HG03025 (cell line): ENCODE data around the gene PTPRE.
"Not testable (repeated sequence)": the region's sequence is repeated elsewhere in the genome, so short reads cannot be mapped to it uniquely, and the experiment has no call there.

ENCODE experiments used
- ATAC-seq: cut with Tn5 transposase; IDR thresholded peaks from one replicate; pipeline ENCODE4 v1.9.1; 2021; ENCODE audit warnings: mild to moderate bottlenecking, moderate library complexity; ENCODE audit not compliant: unreplicated experiment, low FRiP score

PTPRE gene

DNA sequence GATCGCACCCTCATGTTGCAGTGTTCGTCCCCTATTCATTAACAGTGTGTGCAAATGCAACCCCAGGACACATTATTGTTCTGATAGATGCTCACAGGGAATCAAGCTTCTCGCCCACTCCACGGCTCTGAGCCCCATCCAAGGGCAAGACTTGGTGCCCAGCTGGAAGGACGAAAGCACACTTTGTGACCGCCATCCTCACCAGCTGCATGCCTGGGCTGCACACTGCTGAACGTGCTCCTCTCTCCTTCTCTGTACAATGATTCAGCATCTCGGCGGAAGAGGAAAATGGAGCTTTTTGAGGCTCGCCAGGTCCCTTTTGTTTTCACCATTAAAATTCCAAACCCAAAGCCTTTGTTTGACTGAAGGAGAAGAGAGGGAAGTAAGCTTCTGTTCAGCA, 177.5 kb downstream of the PTPRE start:
- ATAC-seq: no peak

DNA sequence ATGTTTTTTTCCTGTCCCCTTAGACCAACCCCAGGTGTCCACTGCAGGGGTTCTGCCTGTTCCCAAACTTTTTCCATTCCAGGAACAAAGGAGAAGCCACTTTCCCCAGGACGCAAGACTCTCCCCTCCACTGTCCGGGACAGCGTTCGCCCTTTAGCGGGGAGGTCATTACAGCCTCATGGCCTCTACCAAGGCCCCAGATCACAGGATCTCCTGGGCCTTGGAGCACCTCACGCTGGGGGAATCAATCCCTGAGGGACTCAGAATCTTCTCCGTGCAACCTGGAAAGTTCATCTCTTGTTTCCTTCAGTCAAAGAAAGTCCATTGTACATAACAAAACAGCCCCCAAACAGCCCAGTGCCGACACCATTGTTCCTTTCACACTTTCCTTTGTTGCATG, 178.1 kb downstream of the PTPRE start:
- ATAC-seq: no peak

DNA sequence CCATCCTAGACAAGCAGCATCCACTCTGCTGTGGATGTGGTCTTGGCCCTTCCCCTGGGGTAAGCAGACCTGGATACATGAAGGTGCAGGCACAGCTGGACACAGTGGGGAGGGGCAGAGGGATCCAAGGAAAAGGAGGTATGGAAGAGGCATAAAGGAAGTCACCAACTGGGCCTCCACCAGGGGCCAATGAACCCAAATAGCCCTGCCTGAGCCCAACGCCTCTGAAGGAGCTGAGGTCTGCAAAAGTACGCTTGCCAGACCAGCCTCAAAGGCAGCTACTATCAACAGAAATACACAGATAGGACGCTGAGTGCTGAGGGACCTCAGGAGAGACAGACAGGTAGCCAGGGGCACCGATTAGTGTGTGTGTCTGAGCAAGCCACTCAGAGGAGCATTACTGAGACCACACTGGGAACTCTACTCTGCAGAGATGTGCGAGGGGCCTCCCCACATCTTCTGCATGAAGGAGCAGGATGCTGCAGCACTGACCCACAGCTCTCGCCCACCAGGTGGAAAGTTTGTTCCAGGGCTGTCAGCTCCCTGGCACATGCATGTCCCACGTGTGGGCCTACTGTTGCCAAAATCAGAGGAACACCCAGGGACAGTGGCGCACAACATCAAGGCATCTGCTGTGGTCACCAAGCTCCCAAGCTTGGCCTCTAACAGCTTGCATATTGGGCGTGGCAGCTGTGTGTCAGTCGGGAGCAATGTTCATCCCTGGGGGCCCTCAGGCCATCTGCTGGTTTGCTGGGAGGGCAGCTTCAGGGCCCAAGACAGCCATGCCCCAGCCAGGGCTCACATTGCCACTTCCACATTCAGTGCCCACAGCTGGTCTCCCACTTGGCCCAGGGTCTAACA, 179.3 kb downstream of the PTPRE start:
- ATAC-seq: no peak

DNA sequence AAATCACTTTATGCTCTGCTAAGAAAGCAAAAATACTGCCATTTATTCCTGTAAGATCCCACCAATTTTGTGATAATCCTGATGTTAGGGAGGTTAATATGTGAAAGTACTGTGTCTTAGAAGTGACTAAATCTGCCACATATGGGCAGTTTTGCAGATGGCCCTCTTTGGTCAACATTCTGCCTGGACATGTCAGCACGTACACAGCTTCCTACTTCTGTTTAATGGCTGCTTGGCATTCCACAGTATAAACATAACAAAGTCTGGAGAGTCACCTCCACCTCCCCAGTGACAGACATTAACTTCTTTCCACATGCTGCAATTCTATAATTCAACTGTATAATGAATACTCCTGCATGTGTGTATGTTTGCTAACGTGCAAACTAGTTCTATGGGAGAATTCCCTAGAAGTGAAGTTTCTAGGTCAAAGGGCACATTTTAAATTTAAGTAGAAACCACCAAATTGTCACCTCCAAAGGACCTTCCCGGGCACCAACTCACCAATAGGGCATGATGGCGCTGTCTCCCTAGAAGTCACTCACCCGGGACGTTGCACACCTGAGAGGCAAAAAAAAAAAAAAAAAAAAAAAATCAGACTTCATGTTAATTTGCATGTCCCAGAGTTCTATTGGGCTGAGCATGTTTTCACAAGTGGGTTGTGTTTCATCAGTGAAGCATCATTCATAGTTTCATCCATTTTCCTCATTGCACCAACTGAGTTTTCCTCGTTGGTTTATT, 180.4 kb downstream of the PTPRE start:
- ATAC-seq: no peak

DNA sequence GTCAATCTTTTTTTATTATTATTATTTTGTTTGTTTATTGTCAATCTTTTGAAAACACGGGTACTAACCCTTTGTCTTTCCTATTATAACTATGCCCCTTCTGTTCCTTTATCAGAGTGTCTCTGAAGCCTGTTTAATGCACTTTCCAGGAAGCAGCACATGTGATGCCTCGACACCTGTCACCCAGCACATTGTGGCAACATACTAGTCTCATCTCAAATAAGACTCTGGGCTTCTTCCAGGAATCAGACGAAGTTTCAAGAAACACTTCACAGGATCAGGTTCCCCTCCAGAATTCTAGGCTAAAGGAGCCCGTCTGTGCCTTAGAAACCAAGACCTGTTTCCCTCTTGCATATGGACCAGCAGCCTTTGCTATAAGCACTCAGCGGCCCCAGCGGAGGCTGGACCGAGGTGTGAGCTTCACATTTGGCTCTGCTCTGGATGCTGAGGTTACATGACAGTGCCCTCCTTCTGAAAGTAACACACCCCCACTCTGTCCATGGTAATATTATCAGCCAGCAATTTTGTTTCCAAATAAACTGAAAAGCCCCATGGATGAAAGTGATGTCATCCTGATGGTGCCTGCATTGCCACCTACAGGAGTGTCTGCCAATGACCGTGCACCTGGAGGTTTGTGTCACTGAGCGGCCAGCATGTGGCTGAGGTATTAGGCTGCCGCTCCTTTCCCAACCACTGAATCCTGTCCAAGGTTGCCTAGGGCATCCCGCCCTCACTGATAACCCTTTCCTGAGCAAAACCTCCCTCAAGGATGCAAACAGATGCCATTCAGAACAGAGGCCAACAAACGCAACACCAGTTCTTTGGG, 181.2 kb downstream of the PTPRE start:
- ATAC-seq: no peak

DNA sequence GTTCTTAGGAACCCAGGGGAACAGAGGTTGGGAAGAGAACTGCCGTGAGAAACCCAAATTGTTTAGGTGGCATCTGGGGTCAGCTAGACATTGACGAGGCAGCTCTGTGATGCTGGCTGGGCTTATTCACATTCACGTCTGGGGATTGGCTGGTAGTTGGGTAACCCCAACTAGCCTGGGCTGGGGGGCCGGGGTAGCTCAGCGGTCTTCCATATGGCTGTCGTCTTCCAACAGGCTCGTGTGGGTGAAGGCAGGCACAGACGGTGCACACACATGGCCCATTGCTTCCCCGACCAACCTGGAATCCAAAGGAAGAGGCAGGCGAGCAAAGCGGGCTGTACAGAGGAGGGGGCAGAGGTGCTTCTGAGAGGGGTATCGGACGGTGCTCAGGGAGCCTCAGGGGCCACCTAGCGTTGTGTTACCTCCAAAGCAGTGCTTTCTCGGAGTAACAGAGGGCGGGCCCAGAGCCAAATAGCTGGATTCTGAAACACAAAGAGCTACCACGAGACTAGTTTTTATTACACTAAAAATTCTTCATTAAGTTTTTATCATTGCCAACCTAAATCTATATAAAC, 184.8 kb downstream of the PTPRE start:
- ATAC-seq: no peak

DNA sequence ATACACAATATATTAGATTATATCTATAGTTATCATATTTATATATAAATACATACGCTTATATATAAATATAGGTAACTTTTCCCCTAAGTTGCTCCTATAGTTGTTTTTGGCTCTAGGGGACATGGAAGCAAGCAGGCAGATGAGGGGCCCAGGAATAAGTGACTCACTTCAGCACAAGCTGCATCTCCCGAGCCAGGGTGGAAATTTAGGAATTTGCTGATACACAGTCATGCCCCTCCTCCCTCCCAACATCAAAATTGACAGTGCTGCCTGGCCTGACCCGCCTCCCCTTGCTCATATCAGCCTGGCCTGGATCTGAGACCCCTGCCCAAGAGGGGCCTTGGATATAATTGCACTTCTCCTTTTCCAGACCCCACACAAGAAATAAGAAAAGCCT, 185.6 kb downstream of the PTPRE start:
- ATAC-seq: no peak

DNA sequence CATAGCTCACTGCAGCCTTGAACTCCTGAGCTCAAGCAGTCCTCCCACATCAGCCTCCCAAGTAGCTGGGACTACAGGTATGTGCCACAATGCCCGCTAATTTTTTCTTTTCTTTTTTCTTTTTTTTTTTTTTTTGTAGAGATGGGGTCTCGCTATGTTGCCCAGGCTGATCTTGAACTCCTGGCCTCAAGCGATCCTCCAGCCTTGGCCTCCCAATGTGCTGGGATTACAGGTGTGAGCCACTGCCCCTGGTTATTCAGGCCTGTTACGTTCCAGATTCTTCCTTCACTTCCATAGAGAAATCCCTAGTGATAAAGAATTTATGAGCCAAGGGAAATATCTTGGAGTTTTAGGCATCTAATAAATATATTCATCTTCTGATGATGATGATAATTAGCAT, 187.7 kb downstream of the PTPRE start:
- not testable (repeated sequence) for ATAC-seq

DNA sequence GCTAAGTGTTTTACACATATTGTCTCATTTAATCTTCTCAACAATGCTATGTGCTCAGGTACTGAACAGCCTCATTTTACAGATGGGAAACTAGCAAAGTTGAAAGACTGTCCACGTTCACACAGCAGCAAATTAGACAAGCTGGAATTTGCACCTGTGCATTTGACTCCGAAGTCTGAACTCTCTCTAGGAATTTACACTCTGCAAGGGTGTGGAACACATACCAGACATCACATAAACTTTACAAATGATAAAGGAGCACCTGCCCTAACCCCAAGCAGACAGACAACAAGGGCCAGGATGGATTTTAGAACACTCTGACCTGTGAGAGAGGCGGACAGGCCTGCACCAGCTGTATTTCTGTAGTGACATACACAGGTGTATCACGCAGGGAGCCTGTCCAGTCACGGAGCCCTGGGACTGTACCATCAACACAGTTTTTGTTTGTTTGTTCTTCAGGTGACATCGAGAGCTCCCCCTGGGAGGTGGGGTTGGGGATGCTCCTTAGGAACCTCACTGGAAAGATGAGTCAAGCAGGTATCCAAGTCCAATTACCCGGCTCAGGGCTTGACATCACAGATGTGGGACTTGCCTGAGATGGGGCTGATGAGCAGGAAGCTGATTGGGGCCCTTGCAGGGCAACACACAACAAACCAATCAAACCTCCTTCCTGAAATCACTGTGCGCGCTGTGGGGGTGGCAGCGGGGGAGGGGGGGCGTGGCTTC, 188.3 kb downstream of the PTPRE start:
- no peak for ATAC-seq

DNA sequence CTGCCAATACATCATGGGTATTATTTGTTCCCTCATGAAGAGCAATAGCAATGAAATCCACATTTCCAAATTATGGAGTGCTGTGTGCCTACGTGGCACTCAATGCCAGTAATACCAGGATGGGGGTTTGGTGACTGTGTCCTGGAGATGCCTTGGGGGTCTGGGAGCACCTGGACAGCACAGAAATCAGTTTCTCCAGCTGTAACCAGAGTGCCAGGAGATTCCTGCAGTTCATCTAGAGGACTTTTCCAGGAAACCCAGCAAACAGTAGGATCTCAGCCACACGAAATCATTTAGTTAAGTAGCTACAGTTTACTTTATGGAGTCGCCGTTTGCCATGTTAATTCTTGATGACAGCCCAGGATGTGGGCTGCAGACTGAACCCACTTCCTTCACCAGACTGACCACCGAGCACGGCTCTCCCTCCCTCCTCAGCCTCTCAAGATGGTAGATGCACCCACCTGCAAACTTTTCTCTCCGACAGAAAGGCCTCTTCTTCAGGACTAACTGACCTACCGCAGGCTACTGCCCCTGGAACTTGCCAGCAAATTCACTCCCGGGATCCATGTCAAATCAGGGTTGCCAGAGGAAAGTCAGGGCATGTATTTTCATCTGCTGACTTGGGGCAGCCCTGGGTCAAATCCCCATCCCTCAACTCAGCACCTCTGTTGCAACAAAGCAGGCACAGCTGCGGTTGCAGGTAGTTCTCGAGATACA, 189.0 kb downstream of the PTPRE start:
- ATAC-seq: no peak

DNA sequence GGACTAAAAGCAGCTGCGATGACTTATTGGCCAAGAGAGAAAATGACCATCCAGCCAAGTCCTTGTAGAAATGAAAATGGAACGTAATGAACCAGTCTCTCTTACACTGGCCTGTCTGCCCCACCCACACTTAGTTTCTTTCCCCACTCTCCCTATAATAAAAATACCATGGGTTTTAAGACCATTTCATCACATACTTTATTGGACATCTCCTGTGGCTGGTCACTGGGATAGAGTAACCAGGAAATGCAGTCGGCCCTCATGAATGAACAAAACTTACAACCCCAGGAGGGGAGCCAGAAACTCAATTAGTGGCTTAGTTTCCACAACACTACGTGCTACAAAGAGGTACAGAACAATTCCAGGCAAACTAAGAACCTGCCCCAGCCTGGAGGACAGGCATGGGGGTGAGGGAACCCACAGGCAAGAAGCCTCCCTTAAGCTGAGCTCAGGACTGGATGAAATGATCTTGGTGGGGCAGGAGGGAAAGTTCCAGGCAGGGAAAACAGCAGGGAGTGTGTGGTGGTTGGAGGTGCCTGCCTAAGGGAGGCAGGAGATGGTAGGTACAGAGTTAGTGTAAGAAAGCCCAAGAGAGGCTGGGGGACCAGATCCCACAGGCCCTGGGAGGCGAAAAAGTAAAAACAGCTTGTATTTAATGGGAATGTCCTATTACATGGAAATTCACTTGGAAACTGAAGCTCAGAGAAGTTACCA, 189.7 kb downstream of the PTPRE start:
- ATAC-seq: no peak

DNA sequence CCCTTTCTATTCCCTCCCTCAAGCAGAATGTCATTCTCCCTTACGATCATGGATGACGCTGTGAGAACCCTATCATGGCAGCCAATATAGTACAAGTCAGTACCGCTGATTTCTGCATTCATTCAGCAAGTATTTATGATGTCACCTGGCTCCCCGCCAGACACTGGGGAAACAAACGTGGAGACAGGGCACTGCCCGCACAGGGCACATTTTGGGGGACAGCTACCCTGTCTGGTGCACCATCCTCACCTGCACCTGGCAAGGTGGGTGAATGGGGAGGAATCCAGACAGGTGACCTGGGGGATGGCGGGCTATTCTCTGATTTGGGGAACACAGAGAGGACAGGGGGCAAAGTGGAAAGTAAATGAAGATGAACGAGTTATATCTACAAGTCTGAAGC, 190.9 kb downstream of the PTPRE start:
- ATAC-seq: no peak

DNA sequence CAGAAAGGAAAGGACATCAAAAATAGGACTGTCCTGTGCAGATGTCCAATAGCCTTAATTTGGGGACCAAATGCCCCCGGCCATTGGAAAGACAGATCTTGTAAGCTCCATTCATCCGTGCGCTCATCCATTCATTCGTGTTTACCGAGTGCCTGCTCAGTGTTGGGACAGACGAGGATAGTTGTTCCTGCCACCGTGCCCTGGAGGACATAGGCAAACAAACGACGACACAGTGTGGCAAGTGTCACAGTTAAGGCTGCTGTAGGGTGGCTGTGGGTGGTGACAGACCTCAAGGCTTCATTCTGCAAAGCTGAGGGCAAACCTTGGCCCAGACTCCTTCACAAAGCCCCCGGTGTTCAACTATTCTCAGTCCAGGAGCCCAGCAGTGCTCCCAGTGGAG, 191.7 kb downstream of the PTPRE start:
- ATAC-seq: no peak

DNA sequence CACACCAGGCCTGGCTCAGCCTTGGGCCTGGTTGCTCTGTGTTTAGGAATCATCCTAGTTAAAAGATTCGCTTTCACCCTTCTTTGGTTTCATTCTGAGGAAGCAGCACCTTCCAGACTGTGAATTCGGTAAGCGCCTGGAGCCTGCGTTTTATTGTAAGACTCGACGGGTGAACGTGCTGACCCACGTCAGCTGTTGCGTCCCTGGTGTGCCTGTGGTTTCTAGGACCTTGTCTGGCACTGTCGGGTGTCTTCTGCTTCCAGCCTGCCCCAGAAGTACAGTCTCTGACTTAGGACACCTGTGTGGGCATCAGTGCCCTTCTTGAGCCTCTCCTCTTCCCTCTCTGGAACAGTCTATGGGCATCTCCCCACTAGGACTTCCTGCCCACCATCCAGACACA, 193.0 kb downstream of the PTPRE start:
- no peak for ATAC-seq

DNA sequence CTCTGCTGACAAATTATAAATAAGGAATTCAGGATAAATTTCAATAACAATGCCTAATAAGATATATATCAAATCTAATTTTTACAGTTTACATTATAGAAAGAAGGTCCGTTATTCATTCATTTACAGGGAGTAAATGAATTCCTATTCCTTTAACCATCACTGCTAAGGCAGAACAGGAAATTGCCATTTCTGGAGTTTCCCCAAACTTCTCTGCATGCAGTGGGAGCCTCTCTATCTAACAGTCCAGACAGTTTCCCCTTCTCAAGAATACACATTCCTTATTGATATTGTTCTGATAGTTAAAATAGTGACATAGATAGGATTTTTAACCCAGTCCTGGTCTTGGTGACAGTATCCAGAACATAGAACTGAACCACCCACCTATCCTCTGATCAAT, 195.0 kb downstream of the PTPRE start:
- ATAC-seq: no peak

DNA sequence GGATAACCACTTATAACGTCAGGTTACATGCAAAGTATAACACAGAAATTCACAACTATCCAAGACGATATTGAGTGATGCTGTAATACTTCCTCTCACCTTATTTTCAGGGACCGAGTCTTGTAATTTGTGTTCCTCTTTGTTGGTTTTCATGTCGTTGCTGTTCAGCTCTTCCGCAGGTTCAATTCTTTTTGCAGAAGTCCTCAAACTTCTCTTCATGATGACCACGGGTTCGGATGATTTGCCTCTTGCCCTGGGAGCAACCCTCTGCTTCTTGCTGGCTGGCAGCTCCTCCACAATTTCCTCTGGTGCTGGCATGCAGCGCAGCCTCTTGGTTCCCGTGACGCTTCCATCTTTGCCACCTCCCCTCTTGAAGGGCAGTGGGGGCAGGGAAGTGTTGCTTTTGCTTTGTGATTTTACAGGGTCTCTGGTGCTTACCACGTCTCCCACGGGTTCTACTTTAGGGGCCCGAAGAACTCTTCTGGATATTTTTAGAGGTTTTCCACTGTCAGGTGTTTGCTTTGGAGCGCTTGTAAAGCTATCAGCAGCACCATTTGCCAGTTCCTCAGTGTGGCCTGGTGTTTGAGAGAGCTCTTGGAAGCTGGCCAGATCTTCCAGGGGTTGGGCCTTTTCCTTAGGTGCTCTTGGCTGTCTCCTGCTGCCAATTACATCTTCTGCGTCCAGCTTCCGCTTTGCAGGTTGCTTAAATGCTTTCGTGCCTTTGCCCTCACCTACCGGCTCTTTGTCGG, 195.8 kb downstream of the PTPRE start:
- no peak for ATAC-seq

DNA sequence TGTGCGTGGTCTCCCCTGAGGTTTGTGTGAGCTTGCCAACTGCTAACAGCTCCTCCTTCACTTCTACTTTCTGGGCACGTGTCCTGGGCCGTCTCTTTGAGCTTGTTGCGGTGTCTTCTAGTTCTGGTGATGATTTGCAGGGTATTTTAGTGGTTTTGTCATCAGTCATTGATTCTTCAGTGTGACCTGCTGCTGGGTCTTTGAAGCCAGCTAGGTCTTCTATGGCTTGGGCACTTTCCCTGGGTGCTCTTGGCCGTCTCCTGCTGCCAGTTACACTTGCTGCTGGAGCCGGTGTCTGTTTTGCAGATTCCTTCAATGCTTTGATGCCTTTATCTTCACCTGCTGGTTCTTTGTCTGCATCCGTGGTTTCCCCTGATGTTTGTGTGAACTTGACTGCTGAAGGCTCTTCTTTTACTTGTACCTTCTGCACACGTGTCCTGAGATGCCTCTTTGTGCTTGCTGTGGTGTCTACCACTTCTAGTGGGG, 196.4 kb downstream of the PTPRE start:
- no peak for ATAC-seq

DNA sequence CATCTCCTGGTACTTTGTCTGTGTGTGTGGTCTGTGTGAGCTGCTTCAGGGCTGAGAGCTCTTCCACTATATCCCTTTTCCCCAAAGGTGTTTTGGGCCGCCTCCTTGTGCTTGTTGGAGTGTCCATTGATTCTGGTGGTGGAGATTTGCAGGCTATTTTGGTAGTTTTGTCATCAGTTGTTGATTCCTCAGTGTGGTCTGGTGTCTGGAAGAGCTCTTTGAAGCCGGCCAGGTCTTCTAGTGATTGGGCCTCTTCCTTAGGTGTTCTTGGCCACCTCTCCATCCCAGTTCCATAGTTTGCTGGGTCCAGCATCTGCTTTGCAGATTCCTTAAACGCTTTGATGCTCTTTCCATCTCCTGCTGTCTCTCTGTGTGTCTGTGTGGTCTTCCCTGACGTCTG, 198.5 kb downstream of the PTPRE start:
- ATAC-seq: no peak
